NK-92 (cell line): Measurements from ENCODE around the gene FUS.
"Not testable (repeated sequence)": the region's sequence is repeated elsewhere in the genome, so short reads cannot be mapped to it uniquely, and the experiment has no call there.

Experiments used
- DNase-seq: peaks from one replicate; lab custom pipeline; 2025; ENCODE audit not compliant: unreplicated experiment; lab: John Stamatoyannopoulos, UW

The FUS gene

DNA sequence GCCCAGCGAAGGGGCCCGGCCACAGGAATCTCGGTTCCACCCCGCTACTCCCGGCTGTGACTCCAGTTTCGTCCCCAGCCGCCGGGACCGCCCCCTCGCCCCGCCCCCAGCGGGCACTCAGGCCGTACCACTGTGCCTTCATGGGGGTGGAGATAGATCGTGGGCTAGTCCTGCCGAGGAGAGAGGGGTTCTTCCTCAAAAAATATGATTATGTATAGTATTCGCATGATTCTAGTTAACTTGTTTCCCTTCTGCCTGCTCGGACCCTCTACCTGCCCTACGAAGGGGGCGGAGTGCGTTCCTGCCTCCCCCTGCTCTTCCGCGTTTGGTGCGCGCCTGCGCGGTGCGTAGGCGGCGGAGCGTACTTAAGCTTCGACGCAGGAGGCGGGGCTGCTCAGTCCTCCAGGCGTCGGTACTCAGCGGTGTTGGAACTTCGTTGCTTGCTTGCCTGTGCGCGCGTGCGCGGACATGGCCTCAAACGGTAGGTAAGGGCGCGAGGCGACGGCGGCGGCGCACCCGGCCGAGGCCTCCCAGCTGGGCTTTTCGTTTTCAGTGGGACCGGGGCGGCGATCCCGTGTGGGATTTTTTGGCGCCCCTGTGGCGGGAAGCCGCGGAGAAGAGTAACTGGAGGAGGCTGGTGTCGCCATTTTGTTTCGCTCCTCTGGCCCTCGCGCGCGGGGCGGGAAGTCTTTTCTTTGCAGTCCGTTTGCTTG, at the start of gene FUS:
Gene FUS, plus strand, starts transcription at position 393 of the 713 bp plus-strand sequence. Its CDS starts 76 bp downstream, at position 469.
- DNase-seq = peak; percentile 28

DNA sequence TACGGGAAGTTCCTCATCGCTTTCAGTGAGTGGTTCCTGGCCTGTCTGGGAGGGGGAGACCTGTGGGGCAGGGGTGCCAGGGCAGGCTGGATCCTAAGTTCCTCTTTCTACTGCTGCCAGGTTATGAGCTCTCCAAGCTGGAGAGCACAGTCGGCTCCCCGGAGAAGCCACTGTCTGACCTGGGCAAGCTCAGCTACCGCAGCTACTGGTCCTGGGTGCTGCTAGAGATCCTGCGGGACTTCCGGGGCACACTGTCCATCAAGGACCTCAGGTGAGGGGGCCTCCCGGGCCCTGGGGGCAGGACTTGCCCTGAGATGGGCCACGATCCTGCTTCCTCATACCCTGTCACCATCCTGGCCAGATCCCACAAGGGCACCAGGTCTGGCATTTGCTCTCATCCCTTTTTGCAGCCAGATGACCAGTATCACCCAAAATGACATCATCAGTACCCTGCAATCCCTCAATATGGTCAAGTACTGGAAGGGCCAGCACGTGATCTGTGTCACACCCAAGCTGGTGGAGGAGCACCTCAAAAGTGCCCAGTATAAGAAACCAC, 49.5 kb upstream of the FUS start:
- DNase-seq = no peak

DNA sequence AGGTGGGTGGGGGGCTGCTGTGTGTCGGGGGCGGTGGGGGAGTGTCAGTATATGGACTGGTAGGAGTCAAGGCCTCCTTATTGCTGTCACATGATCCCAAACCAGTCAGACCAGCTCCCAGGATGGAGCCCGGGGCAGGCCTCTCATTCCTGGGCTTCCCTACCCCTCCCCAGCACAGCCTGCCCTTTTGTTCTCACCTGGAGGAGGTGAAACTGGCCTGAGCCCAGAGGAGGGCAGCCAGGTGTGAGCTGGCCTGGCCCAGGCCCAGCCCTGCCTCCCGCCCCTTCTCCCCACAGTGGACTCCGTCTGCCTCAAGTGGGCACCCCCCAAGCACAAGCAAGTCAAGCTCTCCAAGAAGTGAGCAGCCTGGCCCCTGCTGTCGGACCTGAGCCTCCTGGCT, 49.0 kb upstream of the FUS start:
- no peak for DNase-seq

DNA sequence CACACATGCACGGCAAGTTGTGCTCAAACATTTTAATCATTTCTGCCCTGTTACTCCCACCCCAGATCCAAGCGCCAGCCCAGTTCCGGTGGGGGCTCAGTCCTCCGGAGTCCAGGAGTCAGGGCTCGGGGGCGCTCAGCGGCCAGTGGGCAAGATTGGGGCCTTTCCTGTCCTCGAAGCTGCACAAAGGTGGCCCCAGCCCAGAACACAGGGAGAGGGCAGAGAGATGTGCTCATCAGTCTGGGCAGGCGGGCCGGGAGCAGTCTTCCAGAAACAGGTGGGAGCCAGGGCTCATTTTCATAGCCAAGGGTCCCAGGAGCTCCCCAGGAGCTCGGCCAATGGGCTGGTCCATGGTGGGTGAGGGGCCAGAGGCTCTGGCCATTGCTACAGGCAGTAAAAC, 48.5 kb upstream of the FUS start:
- no peak for DNase-seq

DNA sequence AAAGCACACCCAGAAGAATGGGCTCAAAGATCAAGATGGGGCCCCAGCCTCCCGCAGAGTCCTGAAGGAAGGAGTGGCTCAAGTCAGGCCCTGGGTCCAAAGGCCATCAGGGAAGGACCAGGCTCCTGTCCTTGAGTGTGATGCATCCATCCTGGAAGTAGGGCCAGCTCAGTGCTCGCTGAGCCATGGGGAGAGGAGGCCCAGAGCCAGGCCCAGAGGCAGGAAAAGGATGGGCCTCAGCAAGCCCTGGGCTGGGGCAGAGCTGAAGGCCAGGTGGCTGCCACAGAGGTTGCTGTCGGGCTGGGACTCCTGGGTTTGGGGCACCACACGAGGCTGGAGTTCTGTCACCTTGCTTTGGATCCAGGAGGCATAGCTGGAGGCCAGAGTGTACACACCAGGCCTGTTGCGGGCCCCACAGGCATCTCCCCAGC, 48.1 kb upstream of the FUS start:
- no peak for DNase-seq

DNA sequence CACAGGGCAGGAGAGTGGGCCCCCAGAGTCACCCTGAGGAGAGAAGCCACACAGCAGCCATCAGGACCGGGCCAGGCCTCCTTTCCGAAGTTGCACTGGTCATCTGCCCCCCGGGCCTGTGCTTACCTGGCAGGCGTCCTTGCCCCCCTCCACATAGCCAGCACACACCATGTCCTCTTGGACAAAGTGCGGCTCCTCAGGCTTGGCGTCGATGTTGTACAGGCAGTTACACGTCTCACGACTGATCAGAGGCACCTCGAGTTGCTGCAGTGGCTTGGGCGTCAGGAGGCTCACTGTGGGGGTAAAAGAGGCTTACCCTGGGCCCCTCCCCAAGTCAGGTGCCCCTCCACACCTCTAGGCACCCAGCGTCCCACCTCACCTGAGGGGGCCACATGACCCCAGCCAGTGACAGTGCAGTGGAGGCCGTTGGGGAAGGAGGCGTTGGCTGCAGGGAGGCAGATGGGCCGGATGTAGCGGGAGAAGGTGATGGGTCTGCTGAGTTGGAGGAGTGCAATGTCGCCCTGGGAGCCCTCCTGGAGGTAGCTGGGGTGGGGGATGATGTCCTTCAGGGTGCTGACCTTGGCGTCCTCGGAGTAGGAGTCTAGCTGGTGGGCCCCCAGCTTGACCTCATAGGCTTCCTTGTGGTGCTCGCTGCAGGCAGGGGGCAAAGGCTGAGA, 47.5 kb upstream of the FUS start:
- DNase-seq = no peak

DNA sequence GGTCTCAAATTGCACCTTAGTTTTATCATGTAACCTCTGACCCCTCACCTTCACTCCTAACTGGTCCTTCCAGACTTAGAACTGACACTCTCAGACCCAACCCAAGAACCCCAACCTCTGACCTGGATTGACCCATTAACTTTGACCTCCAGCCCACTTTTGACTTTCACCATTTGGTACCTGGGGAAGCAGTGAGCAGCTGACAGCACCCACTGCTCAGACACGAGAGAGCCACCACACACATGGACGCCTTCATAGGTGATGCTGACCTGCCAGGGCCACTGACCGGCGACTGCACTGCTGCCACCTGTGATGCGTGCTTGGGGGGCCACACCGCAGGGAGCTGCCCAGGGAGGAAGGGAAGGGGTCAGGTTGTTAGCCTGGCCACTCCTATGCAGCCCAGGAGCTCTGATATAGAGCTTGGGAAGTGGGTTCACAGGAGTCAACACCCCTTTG, 46.9 kb upstream of the FUS start:
- no peak for DNase-seq

DNA sequence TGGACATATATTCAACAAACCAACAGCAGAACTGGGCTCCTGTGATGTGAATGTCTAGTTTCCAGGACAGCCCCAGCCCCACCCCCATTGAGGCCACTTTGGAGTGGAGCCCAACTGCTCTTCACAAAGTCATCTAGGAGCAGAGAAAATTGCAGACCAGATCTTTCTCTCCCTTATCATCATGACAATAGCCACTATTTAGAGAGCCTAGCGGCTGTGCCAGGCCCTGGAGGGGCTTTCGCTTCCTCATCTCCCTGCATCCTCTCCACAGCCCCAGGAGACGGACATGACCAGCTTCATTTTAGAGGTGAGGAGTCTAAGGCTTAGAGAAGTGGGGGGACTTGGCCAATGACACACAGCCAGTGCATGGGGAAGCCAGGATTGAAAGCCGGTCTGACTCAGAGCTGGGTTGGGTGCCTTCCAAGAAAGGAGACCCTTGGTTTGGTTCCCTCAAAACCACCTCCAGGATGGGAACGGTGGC, 45.8 kb upstream of the FUS start:
- DNase-seq = no peak

DNA sequence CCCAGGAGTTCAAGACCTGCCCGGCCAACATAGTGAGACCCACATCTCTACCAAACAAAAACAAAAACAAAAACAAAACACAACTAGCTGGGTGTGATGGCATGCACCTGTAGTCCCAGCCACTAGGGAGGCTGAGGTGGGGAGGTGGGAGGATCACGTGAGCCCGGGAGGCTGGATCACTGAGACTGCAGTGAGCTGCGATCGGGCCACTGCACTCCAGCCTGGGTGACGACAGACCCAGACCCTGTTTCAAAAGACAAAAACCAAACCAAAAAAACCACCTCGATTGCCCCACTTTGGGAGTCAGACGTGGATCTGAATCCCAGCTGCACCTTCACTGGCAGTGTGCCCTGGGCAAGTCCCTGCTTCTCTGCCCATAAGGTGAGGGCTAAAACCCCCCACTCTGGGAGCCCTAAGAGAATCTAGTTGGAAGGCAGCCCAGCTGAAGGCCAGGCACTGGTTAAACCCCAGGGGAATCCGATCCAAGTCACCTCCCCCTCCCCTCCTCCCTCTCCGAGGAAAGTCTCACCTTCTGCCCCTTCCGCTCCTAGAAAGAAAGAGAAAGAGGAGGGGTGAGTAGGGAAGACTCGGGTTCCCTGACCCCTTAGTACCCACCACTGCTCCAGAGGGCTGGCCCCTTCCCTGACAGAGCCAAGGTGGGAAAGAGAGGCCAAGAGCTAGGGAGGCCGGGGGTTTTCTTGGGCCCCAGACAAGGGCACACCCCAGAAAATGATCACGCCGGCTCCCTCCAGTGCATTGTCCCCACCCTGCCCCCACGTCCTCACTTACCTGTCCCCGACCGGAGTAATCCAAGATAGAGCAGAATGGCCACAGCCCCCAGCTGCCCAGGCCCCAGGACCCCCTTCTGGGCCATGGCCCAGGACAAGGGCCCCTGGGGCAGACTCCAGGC, 45.1 kb upstream of the FUS start:
- DNase-seq = no peak

DNA sequence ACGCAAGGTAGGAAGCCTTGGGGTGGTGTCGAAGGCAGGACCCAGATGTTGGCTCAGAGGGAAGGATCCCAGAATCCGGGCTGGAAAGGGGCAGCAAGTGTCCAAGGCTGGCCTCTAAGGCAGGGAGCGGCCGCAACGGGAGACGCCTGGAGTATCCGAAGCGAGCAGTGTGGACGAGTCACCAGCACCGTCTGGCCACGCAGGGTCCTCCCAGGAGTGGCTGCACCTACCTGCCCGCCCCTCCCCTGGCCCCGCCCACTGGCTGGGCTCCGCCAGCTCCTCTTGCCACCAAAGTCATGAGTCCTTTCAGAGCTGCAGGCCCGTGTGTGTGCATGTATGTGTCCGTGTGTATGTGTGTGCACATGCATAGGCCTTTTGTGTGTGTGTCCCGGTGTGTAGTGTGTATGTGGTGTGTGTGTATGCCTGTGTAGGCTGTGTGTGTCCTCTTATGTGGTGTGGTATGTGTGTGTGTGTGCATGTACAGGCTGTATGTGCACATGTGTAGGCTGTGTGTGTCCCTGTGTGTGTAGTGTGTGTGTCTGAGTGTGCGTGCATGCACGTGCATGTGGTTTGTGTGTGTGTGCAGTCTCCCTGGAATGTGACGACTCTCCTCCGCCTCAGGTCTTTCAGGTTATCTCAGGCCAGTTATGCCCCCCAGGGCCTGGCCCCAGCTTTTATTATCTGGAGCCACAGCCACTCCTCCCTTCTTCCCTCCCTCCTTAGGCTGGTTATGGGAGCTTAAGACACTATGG, 44.2 kb upstream of the FUS start, which contains the start of gene PRSS8:
Gene PRSS8, minus strand, starts transcription at position 193 of the 752 bp plus-strand sequence. CDS start 229 bp downstream, outside the sequence.
- no peak for DNase-seq

DNA sequence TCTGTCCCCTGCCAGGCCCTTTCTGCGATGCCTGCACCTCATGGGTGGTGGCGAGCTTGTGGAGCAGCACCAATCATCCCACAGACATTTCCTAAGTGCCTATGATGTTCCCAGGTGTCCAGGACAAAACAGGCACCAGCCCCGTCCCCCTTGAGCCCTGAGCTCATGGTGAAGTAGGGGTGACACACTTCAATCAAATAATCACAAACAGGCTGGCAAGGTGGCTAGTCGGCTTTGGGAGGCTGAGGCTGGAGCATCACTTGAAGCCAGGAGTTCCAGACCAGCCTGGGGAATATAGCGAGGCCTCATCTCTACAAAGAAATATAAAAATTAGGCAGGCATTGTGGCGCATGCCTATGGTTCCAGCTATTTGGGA, 43.7 kb upstream of the FUS start:
- no peak for DNase-seq

DNA sequence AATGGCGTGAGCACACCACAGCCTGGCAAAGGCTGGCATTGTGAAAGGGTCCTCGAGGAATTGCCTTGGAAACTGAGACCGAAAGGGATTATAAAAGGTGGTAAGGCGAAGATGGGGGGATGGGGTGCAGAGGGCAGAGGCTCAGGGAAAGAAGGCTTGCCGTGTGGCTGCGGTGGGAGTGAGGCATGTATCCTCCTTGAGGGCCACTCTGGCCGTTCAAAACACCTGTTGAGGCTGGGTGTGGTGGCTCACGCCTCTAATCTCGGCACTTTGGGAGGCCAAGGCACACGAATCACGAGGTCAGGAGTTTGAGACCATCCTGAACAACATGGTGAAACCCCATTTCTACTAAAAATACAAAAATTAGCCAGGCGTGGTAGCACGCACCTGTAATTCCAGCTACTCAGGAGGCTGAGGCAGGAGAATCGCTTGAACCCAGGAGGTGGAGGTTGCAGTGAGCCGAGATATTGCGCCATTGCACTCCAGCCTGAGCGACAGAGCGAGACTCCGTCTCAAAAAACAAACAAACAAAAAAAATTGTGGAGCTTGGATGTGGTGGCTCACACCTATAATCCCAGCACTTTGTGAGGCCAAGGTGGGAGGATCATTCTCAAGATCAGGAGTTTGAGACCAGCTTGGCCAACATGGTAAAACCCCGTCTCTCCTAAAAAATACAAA, 43.0 kb upstream of the FUS start:
- DNase-seq = not testable (repeated sequence)

DNA sequence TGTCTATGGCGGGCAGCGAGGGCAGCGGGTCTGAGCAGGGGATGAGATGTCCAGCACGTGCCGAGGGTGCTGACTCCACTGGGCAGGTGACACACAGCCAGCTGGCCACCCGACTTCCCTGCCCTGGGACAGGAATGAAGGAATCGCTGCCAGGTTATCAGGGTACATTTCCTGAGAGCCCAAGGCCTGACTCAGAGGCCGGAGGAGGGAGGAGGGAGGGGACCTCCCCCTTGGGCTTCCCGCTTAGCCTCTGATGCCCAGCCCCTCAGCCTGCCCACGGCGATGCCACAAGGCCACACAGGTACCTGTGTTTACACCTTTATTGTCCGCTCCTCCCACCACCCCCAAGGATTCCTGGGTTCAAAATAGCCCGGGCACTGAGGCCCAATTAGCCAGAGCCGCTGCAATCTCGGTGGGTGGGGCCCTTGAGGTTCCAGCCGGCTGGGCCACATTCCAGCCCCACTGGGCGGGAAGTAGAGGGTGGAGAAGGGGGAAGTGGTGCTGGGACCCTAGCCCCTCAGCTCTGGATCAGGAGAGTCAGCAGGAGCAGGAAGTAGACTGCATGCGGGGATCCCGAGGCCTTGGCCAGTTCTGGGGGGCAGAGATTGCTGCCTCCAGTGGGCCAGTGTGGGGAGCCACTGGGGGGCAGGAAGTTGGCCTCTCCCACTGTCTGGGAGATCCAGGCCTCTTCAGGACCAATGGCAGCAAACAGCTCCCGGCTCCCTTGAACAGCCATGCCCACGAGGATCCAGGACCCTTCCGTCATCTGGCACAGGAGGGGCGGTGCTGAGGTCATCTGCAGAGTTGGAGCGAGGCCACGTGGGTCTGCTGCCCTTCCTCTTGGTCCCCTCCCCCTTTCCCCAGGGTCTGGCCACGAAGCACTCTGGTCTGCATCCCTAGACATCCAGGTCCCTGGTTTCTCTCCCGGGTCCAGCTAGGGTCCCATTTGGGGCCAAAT, 41.0 kb upstream of the FUS start:
- DNase-seq = no peak

DNA sequence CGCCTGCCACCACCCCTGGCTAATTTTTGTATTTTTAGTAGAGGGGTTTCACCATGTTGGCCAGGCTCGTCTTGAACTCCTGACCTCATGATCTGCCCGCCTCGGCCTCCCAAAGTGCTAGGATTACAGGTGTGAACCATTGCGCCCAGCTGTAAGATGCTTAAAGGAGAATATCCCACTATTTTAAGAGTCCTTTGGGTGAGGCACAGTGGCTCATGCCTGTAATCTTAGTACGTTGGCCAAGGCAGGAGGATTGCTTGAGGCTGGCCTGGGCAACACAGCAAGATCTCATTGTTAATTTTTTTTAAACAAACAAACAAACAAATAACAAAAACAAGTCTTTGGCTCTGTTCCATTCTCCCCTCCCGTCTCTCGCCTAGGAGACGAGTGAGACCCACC, 38.9 kb upstream of the FUS start:
- not testable (repeated sequence) for DNase-seq

DNA sequence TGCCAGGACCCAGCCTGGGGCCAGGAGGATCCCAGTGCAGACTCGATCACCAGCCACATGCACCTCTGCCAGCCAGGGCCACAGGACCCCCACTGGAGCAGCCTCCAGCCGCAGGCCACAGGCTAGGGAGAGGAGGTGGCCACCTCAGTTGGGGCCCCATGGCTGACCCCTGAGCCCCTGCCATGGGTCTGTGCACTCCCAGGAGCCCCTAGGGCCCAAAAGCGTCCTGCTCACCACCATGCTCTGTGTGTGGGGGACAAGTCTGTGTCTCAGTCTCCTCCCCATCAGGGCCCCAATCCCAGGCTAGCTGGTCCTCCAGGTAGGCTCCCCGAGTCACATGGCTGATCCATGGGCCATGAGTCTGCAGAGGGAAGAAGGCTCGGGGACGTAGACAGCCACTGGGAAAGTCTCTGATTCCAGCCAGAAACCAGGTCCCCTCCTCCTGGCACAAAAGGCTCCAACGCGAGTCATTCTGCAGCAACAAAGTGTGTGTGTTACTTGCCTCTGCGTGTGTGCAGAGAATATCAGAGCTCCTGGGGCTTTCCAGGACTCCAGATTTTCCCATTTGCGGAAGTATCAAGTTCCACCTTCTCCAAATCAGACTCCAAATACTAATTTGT, 38.3 kb upstream of the FUS start:
- DNase-seq = no peak

DNA sequence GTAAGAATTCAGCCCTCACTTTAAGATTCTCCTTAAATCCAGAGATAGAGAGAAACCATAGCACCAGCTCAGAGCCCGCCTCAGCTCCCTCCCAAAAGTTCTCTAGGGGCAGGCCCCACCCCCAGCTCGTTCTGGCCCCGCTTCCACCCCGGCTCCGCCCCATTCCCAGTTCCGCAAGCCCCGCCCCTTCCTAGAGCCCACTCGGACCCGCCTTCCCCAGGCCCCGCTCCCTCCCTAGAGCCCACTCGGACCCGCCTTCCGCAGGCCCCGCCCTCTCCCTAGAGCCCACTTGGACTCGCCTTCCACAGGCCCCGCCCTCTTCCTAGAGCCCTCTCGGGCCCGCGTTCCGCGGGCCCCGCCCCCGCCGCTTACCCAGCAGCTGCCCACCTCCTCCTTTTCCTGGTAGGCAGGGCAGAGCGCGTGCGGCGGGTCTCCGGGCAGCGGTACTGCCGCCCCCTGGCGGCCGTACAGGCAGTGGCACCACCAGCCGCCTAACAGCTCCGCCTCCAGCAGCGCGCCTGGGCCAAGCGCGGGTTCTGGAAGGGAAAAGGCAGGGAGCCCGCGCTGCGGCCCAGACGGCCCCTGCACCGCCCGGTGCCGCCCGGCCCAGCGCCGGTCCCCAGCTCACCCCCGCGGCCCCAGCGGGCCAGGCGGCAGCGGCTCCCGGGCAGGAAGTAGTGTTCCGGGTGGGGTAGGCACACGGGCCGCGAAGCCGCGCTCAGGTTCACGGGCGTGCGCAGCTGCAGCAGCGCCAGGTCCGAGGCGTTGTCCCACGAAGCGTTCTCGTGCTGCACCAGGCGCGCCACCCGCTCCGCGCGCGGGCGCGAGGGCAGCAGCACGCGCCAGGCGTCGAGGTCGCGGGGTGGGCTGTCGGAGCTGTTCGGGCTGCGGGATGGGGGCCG, 37.6 kb upstream of the FUS start:
- DNase-seq = peak; percentile 88

DNA sequence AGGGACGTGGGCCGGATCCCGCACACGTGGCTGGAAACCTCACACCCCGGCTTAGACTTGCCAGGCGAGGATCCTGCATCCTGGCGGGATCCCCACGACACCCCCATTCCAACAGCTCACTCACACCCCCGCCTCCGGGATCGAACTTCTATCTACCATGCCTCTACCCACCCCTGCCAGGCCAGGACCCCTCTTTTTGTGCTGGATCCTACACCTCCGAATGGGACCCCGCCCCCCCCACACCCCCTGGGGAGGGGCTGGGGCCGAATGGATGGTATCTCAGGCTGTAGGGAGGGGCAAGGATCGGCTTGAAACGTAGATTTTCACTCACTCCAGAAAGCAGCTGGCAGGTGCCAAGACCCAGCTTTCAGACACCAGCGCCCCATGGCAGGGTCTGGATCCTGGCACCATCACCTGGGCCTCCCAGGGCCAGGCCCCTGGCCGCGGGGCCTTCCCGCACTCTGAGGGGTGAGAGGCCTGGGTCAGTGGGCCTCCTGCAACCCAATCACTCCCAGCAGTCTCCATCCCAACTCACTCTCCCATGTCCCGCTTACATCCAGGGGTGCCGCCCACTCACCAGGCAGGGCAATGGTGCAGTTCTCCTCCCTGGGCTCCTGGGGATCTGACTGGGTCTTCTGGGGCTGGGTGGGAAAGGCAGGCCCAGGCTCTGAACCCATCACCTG, 36.8 kb upstream of the FUS start:
- DNase-seq = no peak
